Mucosa of descending colon (tissue), 3 donors: ENCODE measurements around the gene PLA2G1B. TPM values are rescaled to one million over a fixed set of nuclear protein-coding genes. Genes with fewer than 3 reads are reported as not detected.

Experiments
- ATAC-seq: fragments of 200-7000 bp; cut with Tn5 transposase; one replicate; pipeline ENCODE4 v1.9.1; 2020; ENCODE audit warnings: mild to moderate bottlenecking, moderate library complexity
- DNase-seq, 3 donors: peaks; one replicate each; pipeline ENCODE4 v3.0.0-alpha.2; 2020
- H3K36me3 ChIP-seq: fragments of 200-600 bp; one replicate; pipeline ENCODE4 v1.8.0; 2021; ENCODE audit warnings: low read depth, mild to moderate bottlenecking
- H3K4me1 ChIP-seq: fragments of 200-600 bp; one replicate; pipeline ENCODE4 v1.8.0; 2021; ENCODE audit warnings: low read depth, mild to moderate bottlenecking
- H3K4me3 ChIP-seq: fragments of 200-600 bp; one replicate; pipeline ENCODE4 v1.8.0; 2021; ENCODE audit warnings: mild to moderate bottlenecking
- H3K9me3 ChIP-seq: fragments of 200-600 bp; one replicate; pipeline ENCODE4 v1.8.0; 2021; ENCODE audit warnings: mild to moderate bottlenecking
- CTCF ChIP-seq: fragments of 200-600 bp; IDR thresholded peaks from one replicate; pipeline ENCODE4 v1.8.0; 2022; ENCODE audit warnings: antibody characterized with exemption, mild to moderate bottlenecking
- intact Hi-C, 2 donors: fragments of 100-400 bp; cut with DNase I in 1 of 2; cut with micrococcal nuclease in 1 of 2; formaldehyde crosslinking; loops; one replicate each; pipeline versions ENCODE4 v1.11.0 to v1.11.1; 2022; cut with DNase I, micrococcal nuclease
- long read RNA-seq, 2 donors: library from polyadenylated mRNA; unstranded; transcript quantifications; one replicate each; pipeline ENCODE4 v2.0.0, GENCODE V29; 2019 to 2021
- total RNA-seq, 3 donors: library from RNA; stranded (reverse); fragmentation: NEBNext Ultra II Directional in 2 of 3; extraction: Animal tissue kit (Norgen Biotek cat#: 25700) in 2 of 3; gene quantifications; one replicate each; pipeline versions ENCODE4 v1.2.1 to v1.2.4, GENCODE V29; 2021 to 2023
- donor health status: DM: no; HTN: no; CAD: no; lungs with moderate emphysema.
- donor health status: DM: no; HTN: no; CAD: no.
- donor health status: DM: no; HTN: yes; CAD: no.

The PLA2G1B gene
- not detected for total RNA-seq
- long read RNA-seq, donor 1, result 0 reads
- long read RNA-seq, donor 2, result 0 reads

- Histone ChIP-seq H3K36me3 (no peaks in the 10 kb centered on the region), H3K4me3 (no peak within 1 kb of the TSS), H3K4me1 (no peaks in the 10 kb centered on the region), H3K9me3 (no peaks in the 10 kb centered on the region)
- no peak for TF ChIP-seq CTCF
- no peak for ATAC-seq
- intact Hi-C loops, result no loop called here
- DNase-seq, result no peak
Measured at GRCh38 chr12:120327593-120327992, at the start of gene PLA2G1B. Gene PLA2G1B (minus strand): TSS chr12:120327779. CDS start chr12:120327753, 26 bp downstream.

DNA sequence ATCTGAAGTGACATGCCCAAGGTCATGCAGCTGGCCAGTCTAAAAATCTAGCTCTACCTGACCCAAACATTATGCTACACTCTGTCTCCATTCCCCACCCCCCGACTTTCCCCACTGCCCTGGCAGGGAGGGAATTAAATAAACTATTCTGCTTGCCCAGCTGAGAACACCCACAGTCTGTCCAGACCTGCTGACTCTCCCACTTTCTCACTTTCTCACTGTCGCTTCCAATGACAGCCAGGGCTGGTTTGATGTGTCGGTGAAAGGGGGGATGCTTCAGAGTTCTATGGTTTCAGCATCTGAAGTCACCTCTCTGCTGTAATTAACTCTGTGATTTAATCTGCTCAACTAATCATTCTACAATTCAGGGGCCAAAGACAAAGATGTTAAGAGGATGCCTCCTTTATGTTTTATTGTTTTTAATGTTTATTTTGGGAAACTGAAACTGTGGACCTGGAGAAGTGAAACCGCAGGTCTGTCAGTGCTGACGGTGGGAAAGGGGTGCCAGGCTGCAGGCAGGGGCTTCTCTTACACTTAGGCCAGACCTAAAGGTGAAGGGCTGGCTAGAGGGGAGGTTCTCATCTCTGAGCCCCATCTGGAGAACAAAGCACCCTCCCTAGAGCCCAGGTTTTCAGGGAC lies 49.5 kb upstream of the PLA2G1B start:
- no peak for TF ChIP-seq CTCF
- DNase-seq (no peak), ATAC-seq (no peak)
- Histone ChIP-seq H3K4me3 (no peak overlapping the region), H3K36me3 (no peaks in the 10 kb centered on the region), H3K4me1 (no peaks in the 10 kb centered on the region), H3K9me3 (no peaks in the 10 kb centered on the region)
- intact Hi-C loops, result no loop called here

GRCh38 chr12:120376416-120376815 lies 48.8 kb upstream of the PLA2G1B start:
- ATAC-seq (no peak), DNase-seq (no peak)
- no peaks in the 10 kb centered on the region for H3K36me3 ChIP-seq
- no peaks in the 10 kb centered on the region for H3K4me1 ChIP-seq
- intact Hi-C loops, result no loop called here
- no peak overlapping the region for H3K4me3 ChIP-seq
- TF ChIP-seq CTCF, result no peak
- H3K9me3 ChIP-seq, result no peaks in the 10 kb centered on the region

DNA sequence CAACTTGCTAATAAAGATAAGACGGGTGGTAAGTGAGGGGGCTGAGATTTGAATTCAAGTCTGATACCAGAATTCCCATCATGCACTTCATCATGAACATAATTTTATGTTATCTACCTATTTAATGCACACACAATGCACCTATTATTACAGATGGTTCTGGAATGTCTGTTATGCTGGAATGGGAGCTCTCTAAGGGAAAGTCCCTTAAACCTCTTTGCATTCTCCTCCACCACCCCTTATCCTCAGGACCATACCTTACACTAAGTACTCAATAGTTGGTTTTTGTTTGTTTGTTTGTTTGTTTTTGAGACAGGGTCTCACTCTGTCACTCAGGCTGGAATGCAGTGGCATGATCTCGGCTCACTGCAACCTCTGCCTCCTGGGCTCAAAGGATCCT lies 48.4 kb upstream of the PLA2G1B start:
- no peak for TF ChIP-seq CTCF
- intact Hi-C loops, result no loop called here
- no peak for DNase-seq

GRCh38 chr12:120373683-120374082 lies 46.1 kb upstream of the PLA2G1B start:
- H3K4me1 ChIP-seq, result peaks cover 4% of the 10 kb centered on the region

More for the DNA sequence above, 48.4 kb upstream of the PLA2G1B start:
- H3K36me3 ChIP-seq, result no peaks in the 10 kb centered on the region
- no peak overlapping the region for H3K4me3 ChIP-seq
- no peaks in the 10 kb centered on the region for H3K9me3 ChIP-seq
- ATAC-seq, result no peak
- H3K4me1 ChIP-seq, result no peaks in the 10 kb centered on the region

More at GRCh38 chr12:120373683-120374082, 46.1 kb upstream of the PLA2G1B start:
- no peak for TF ChIP-seq CTCF
- ATAC-seq, result no peak
- Histone ChIP-seq H3K4me3 (no peak overlapping the region), H3K9me3 (no peaks in the 10 kb centered on the region), H3K36me3 (no peaks in the 10 kb centered on the region)
- no peak for DNase-seq
- intact Hi-C loops, result no loop called here
